Thyroid gland (tissue), 4 donors: ENCODE results near the gene ICOS.

Experiments
- CTCF ChIP-seq, 6 experiments: fragments of 200-600 bp in 3 of 6; fragments of 450-650 bp in 3 of 6; sonication (generic) in 3 of 6; IDR thresholded peaks; one replicate each; pipeline ENCODE4 v1.5.1; 2016 to 2019; ENCODE audit warnings: antibody characterized with exemption in 6 of 6, mild to moderate bottlenecking in 2 of 6, inconsistent platforms in 1 of 6, moderate library complexity in 1 of 6
- POLR2A ChIP-seq, 2 donors: fragments of 450-650 bp; IDR thresholded peaks; one replicate each; pipeline ENCODE4 v1.6.1; 2017; ENCODE audit warnings: antibody characterized with exemption in 2 of 2, mild to moderate bottlenecking in 2 of 2, moderate library complexity in 1 of 2

- TF ChIP-seq POLR2A (IDR thresholded peaks at IDR 0.05): no peak
- TF ChIP-seq CTCF (IDR thresholded peaks at IDR 0.05): no peak
These were observed 44.4 kb upstream of the ICOS start for GRCh38 chr2:203892207-203892606.
